Heart right ventricle (tissue), 16 donors: Measurements from ENCODE around the gene THSD4. TPM values are rescaled to one million over a fixed set of nuclear protein-coding genes. Genes with fewer than 3 reads are reported as not detected.

ENCODE experiments used
- ATAC-seq, 8 donors: fragments of 200-7000 bp; cut with Tn5 transposase; one replicate each; pipeline ENCODE4 v1.9.1; 2020; ENCODE audit warnings: mild to moderate bottlenecking in 8 of 8, moderate library complexity in 8 of 8, moderate number of reproducible peaks in 1 of 8
- DNase-seq, 2 donors: peaks; one replicate each; pipeline ENCODE4 v3.0.0-alpha.2; 2020
- H3K27ac ChIP-seq, 10 donors: fragments of 200-600 bp; sonication (generic) in 2 of 10; one replicate each; pipeline versions ENCODE4 v1.5.0 to v1.8.0; 2020 to 2022; ENCODE audit warnings: mild to moderate bottlenecking in 3 of 10
- H3K27me3 ChIP-seq, 7 donors: fragments of 200-600 bp; one replicate each; pipeline ENCODE4 v1.8.0; 2021 to 2022; ENCODE audit warnings: mild to moderate bottlenecking in 2 of 7
- H3K36me3 ChIP-seq, 9 donors: fragments of 200-600 bp; sonication (generic) in 1 of 9; one replicate each; pipeline versions ENCODE4 v1.5.0 to v1.8.0; 2020 to 2022; ENCODE audit warnings: mild to moderate bottlenecking in 2 of 9
- H3K4me1 ChIP-seq, 9 donors: fragments of 200-600 bp; sonication (generic) in 1 of 9; one replicate each; pipeline versions ENCODE4 v1.5.0 to v1.8.0; 2020 to 2022; ENCODE audit warnings: mild to moderate bottlenecking in 4 of 9
- H3K4me3 ChIP-seq, 10 donors: fragments of 200-600 bp; sonication (generic) in 2 of 10; one replicate each; pipeline versions ENCODE4 v1.5.0 to v1.8.0; 2020 to 2022; ENCODE audit warnings: mild to moderate bottlenecking in 7 of 10, moderate library complexity in 2 of 10
- H3K9me3 ChIP-seq, 11 donors: fragments of 200-600 bp in 10 of 11; sonication (generic) in 2 of 11; one replicate each; pipeline versions ENCODE4 v1.5.0 to v1.8.0; 2013 to 2022; ENCODE audit warnings: mild to moderate bottlenecking in 2 of 11, control low read depth in 1 of 11, moderate library complexity in 1 of 11
- WGBS, 2 donors: extraction: QIAGEN DNeasy Blood & Tissue Kit; methylation state at CpG; one replicate each; pipeline ENCODE4 v1.1.7; 2013; ENCODE audit warnings: inconsistent platforms in 1 of 2; 5-methylcytosine and 5-hydroxymethylcytosine counted together
- intact Hi-C, 10 donors: fragments of 100-400 bp; cut with DNase I; formaldehyde crosslinking; loops; one replicate each; pipeline versions ENCODE4 v1.11.1 to v1.14.2; 2022
- polyA plus RNA-seq, 2 donors: library from polyadenylated mRNA; stranded (reverse); fragments of 200-250 nt; gene quantifications; one replicate each; pipeline ENCODE4 v1.2.3, GENCODE V29; 2013
- total RNA-seq, 10 donors: library from RNA; stranded (reverse); fragmentation: NEBNext Ultra II Directional in 3 of 10; extraction: Animal tissue kit (Norgen Biotek cat#: 25700) in 3 of 10; gene quantifications; one replicate each; pipeline versions ENCODE4 v1.2.1 to v1.2.4, GENCODE V29; 2021 to 2023
- TF ChIP-seq, protein P1 (sequence below), 9 donors: fragments of 200-600 bp; sonication (generic) in 2 of 9; IDR thresholded peaks; one replicate each; pipeline versions ENCODE4 v1.5.0 to v1.8.0; 2021 to 2022; ENCODE audit warnings: antibody characterized with exemption in 9 of 9, mild to moderate bottlenecking in 5 of 9, moderate library complexity in 1 of 9
- donor health status: Arrhythmogenic right ventricular cardiomyopathy.
- donor health status: ischemic (EF 13 %, LVEDD 7.1; RV severe dilation, severe dysfunction).
- donor health status: healthy with polysubstance abuse.
- donor health status: DM: no; HTN: yes; CAD: no.
- donor health status: DM: no; HTN: no; CAD: no.
- donor health status: ischemic (EF 25% LVEDD 6.9; RV normal size, moderate dysfunction).
- donor health status: ischemic (EF 25% LVEDD 5.7; RV mildly dilated, moderate dysfunction).
- donor health status: healthy.
- donor health status: DM: yes; HTN: yes; CAD: no.
- donor health status: Ischemic cardiomyopathy.
- donor health status: ischemic (EF 35%, LVEDD 5.7; RV mildly dilated, moderate dysfunction).
- donor health status: nonischemic (EF 11% LVEDD 7.7; RV severe dilation, severe dysfunction).
- donor health status: DM: yes; HTN: yes; CAD: no.
- donor health status: PGD.
- donor health status: ischemic (EF 29% LVEDD 5.4; RV normal size, mild dysfunction).
- donor health status: nonischemic (EF 23%, LVEDD 6.1; RV moderate dilation, normal function).

The THSD4 gene
- total and polyA plus RNA-seq, 12 donors = 20.8 to 212 (median 139) TPM

DNA sequence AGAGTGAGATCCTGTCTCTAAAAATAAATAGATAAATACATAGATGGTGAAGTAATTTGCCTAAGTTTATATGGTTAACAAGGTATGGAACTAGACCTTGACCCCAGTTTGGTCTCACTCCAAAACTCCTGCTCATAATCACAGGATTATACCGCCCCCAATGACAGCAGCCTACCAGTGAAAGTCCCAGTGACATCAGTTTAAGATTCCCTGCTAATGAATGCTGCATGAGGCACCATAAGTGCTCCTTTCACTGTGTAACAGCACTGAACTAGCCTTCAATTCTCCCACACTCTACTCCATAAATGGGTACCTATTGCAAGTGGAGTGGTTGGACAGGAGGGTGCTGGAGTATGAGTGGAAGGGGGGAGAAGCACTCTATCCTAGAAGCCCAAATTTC is 23.7 kb upstream of the THSD4 start:
- 64 to 69% methylated on average over 1 of the region's 1 CpG for WGBS, 2 donors
- intact Hi-C loops = no loop called here
- peaks cover 0 to 4% (median 0%) of the 10 kb centered on the region in 9 donors for H3K4me1 ChIP-seq
- H3K27me3 ChIP-seq = no peaks in the 10 kb centered on the region
- no peak for ATAC-seq
- H3K4me3 ChIP-seq = no peak overlapping the region
- DNase-seq = no peak
- H3K9me3 ChIP-seq = peaks cover 0 to 12% (median 0%) of the 10 kb centered on the region in 11 donors
- TF ChIP-seq, protein P1, sequence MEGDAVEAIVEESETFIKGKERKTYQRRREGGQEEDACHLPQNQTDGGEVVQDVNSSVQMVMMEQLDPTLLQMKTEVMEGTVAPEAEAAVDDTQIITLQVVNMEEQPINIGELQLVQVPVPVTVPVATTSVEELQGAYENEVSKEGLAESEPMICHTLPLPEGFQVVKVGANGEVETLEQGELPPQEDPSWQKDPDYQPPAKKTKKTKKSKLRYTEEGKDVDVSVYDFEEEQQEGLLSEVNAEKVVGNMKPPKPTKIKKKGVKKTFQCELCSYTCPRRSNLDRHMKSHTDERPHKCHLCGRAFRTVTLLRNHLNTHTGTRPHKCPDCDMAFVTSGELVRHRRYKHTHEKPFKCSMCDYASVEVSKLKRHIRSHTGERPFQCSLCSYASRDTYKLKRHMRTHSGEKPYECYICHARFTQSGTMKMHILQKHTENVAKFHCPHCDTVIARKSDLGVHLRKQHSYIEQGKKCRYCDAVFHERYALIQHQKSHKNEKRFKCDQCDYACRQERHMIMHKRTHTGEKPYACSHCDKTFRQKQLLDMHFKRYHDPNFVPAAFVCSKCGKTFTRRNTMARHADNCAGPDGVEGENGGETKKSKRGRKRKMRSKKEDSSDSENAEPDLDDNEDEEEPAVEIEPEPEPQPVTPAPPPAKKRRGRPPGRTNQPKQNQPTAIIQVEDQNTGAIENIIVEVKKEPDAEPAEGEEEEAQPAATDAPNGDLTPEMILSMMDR (IDR thresholded peaks at IDR 0.05) = no peak
- no peak overlapping the region for H3K27ac ChIP-seq
- H3K36me3 ChIP-seq = no peaks in the 10 kb centered on the region

DNA sequence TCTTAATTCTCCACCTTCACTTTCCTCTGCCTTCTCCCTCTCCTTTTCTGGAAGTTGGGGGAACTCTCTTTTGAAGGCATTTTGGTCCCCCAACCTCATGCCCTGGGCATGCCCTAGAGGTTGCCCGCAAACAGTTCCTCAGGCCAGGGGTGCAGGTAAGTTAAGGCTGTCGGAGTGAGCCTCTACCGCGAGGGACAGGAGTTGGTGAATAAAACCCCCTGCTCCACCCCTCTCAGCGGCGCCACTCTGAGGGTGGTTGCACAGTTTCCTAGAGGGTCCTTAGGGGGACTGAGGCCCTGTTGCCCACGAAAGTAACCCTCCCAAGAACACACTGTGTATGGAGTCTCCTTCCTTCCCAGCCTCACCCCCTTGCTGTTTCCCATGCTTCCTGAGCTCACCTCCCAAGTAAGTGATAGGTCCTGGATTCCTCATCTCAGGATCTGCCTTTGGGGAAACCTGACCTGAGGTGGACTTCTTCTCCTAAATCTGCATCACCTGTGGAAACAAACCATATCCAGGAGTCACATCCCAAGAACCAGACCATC is 23.1 kb upstream of the THSD4 start:
- no peak overlapping the region for H3K27ac ChIP-seq
- no peaks in the 10 kb centered on the region for H3K27me3 ChIP-seq
- intact Hi-C loops = no loop called here
- no peak overlapping the region for H3K4me3 ChIP-seq
- peaks cover 0 to 12% (median 0%) of the 10 kb centered on the region in 11 donors for H3K9me3 ChIP-seq
- no peaks in the 10 kb centered on the region for H3K36me3 ChIP-seq
- peaks cover 0 to 4% (median 0%) of the 10 kb centered on the region in 9 donors for H3K4me1 ChIP-seq
- DNase-seq = no peak
- ATAC-seq = peak in 1 of 8 donors; percentile 13
- TF ChIP-seq, protein P1 (IDR thresholded peaks at IDR 0.05) = no peak
- WGBS, 2 donors = 89 to 92% methylated on average over 7 of the region's 7 CpGs

DNA sequence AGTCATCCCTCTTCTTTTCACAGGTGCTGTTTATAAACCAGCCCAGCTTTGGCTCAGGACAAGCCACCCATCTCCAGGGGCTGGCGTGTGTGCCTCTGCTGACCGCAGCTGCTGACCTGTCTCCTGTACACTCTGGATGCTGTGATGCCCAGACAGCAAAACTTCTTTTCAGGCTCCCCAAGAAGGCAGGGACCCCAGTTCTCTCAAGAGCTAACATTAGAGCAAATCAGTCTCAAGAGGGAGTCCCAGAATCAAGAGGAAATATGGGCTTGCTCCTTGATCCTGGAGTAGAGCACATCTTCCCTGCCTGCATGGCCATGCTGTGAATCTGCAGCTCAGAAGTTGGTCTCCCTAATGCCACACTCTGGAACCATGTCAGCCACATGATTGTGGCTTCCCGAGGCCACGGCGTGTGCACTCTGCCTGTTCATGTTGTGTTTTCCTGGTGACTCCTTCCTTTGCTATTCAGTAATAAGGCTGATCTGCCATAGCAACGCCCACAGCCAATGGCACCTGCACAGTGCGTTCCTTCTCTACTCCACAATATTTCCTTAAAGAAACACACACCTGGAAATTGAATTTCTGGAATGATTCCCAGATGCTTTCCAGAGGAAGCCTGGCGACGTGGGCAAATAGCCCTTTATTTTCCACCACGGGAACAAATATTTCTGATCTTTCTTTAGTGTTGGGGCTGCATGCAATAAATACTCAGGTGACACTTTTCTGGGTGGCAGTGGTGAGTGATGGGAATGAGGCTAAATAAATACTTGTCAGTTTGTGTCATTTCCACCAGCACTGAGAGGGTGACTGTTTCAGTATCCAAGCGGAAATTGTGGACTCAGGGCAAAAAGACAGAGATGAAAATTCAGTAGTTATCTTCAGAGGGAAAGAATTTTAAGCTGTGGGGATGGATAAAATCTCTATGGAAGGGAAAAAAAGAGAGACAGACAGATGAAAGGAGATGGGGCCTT is 21.9 kb upstream of the THSD4 start:
- H3K4me3 ChIP-seq = no peak overlapping the region
- TF ChIP-seq, protein P1 (IDR thresholded peaks at IDR 0.05) = no peak
- DNase-seq (no peak), ATAC-seq (no peak)
- H3K9me3 ChIP-seq = peaks cover 0 to 8% (median 0%) of the 10 kb centered on the region in 11 donors
- intact Hi-C loops = no loop called here
- no peak overlapping the region for H3K27ac ChIP-seq
- peaks cover 0 to 4% (median 0%) of the 10 kb centered on the region in 9 donors for H3K4me1 ChIP-seq
- no peaks in the 10 kb centered on the region for H3K36me3 ChIP-seq
- no peaks in the 10 kb centered on the region for H3K27me3 ChIP-seq
- WGBS, 2 donors = 61 to 68% methylated on average over 11 of the region's 11 CpGs

DNA sequence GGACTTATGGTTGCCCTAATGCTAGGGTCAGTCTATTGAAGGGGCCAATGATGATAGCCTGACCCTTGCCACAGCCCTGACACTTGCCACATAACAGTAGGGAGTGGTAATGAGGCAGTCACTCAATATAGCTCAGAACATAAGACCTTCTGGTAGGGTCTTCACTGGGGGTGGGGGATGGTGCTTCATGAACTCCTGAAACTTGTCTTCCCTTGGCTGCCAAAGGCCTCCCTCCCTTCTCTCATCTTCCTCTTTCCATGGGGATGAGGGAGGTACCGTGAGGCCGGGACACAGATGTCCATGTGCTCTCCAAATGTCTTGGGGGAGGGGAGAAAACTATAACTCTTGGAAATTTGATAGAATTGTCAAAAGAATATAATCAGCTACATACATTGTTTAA is 21.1 kb upstream of the THSD4 start:
- no peaks in the 10 kb centered on the region for H3K36me3 ChIP-seq
- 90 to 93% methylated on average over 2 of the region's 2 CpGs for WGBS, 2 donors
- peaks cover 0 to 4% (median 0%) of the 10 kb centered on the region in 9 donors for H3K4me1 ChIP-seq
- peaks cover 0 to under 1% (median 0%) of the 10 kb centered on the region in 11 donors for H3K9me3 ChIP-seq
- intact Hi-C loops = no loop called here
- H3K27ac ChIP-seq = no peak overlapping the region
- TF ChIP-seq, protein P1 (IDR thresholded peaks at IDR 0.05) = no peak
- DNase-seq (no peak), ATAC-seq (no peak)
- H3K27me3 ChIP-seq = no peaks in the 10 kb centered on the region
- H3K4me3 ChIP-seq = no peak overlapping the region
